ENCODE measurements around the gene RAB8B.

Gene RAB8B

DNA sequence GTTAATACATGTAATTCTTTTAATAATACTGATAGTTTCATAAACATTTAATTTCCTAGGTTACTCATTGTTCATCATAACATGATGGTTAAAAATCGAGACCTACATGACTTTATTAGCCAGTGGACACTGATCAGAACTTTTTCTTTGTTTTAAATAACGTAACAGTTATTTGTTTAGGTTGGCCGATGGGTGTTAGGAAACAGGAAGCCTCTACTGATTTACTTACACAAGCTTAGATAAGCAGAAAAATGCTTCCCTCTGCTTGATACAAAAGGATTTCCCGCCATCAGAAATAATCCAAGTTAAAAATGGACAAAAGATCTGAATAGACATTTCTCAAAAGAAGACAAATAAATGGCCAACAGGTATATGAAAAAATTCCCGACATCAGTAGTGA is 71.4 kb downstream of the RAB8B start:
- no peak for DNase-seq (ENCODE audit: insufficient read length, low spot score)

DNA sequence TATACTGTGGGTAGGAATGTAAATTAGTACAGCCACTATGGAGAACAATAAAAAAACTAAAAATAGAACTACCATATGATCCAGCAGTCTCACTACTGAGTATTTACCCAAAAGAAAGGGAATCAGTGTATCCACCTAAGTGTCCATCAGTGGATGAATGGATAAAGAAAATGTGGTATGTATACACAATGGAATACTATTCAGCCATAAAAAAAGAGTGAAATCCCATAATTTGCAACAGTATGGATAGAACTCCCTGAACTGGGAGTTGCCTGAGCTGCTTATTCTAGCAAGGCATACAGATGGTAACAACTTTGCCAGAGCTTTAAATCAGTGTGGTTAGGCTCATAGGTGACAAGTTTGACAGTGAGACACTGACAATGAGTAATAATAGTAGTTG is 71.9 kb downstream of the RAB8B start:
- no peak for DNase-seq (ENCODE audit: insufficient read length, low spot score)
- FAIRE-seq, result no peak

More for the DNA sequence above, 71.4 kb downstream of the RAB8B start:
- no peak for FAIRE-seq

DNA sequence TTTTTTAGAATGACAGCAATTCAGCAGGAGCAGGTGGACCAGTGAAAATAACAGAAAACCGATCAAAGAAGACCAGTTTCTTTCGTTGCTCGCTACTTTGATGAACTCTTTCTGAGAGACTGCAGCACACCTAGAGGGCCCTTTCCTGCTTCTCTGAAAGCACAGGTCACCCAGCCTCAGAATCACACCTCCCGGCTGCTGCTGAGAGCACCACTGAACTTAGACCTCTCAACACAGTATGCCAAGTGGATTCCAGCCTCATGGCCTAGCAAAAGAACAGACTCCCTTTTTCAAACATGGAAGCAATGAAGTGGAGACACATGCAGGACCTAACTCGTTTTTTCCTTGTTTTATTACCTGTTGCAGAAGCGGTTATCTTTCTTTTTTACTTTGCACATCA is 74.1 kb downstream of the RAB8B start:
- FAIRE-seq (no peak), DNase-seq (ENCODE audit: insufficient read length, low spot score) (no peak)

DNA sequence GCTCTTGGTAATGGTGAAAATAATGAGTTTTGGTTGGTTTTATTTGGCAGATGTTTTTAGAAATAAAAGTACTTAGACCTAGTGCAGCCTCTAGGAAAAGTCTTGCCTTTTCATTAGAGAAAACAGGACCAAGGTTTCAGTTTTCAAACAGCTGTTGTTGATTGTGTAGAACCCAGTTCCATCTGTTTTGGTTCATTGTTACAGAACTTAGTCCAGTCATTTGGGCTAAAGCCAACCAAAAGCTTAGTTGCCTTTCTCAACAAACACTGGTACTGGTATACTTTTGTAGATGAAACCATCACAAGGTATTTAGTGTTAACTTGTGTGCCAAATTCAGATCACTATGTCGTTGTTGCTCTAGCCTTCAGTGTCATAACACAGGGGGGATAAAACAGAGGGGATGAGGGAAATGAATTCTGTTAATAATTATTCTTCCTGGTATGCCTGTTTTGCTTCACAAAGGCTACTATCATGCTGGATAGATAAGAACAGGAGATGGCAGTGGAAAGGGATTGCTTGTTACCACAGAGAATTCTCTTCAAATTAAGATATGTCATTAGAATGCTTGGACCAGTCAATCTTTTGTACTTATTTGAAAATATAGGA is 75.4 kb downstream of the RAB8B start:
- FAIRE-seq (no peak), DNase-seq (ENCODE audit: insufficient read length, low spot score) (no peak)

DNA sequence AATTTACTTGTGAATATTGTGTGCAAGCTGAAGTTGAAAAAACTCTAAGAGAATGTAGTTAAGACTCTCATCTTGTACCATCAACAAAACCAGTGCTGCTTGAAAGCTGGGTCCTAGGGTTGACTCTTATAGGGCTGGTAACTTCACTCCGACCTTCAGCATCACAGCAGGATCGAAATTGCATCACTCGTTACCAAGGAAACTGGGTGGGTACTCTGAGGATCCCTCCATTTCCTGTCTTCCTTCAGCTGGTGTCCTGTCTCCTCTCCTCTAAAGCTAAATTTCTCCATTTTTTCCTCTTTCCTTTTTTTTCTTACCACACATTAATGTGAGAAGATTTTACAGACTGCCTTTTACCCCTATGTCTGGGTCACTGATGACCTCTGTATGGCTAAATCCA is 85.0 kb downstream of the RAB8B start:
- DNase-seq (ENCODE audit: insufficient read length, low spot score) (no peak), FAIRE-seq (no peak)

DNA sequence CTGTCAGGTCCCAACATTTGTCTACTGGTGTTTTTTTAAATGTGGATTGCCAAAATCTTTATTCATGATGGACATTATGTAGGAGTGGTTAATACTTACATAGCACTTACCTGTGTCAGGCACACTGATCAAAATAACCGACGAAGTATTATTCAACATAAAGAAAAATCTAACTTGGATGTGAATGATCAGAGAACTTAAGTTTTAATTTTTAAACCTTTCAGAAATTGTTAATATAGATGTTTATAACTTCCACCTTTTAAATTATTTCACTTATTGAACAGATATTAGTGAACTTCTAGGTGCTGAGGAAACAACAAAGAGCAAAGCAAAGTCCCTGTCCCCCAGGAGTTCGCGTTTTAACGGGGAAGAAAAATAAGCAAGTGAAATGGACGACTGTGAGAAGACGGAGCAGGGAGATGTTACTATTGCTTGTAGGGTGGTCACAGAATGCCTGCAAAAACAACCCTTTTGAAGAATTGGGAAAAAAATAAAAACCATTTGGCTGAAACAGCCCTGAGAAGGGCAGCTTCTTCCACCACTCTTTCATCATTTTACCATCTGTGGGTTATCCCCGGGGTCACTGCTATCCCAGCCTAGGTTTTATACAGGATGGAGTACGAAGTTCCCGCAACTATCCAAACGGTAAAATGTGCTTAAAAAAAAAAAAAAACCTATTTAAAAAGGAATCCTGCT is 87.1 kb downstream of the RAB8B start:
- no peak for FAIRE-seq

DNA sequence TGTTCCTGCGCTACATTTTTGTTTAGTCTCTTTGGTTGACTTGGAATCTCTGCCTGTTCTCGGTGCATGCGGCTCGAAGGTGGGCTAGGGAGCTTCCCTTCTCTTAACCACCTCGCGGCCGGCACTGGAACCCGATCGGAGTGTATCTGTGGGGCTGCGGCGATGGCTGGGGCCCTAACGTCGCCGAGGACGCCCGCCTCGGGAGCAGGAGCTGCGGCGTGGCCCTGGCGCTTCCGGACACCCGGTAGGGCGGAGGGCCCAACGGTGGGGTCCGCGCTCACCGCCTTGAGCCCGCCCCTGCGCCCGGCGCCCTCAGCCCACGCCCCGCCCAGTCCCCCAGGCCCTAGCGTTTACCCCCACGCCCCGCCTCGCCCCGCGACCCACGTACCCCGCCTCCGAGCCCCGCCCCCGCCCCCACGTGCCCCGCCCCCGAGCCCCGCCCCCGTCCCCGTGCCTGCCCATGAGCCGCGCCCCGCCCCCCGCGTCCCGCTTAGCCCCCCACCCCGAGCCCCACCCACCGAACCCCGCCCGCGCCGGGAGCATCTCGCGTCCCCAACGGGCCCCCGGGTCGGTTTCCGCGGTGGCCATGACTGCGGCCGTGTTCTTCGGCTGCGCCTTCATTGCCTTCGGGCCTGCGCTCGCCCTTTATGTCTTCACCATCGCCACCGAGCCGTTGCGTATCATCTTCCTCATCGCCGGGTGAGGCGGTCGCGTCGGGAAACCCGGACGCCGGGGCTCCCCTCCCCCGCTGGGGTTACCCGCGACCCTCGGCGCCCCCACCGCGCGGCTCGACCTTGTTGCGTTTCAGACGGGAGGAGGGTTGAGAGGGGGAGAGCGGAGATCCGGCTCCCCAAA is 87.9 kb downstream of the RAB8B start, which contains the start of gene APH1B:
Gene APH1B (plus strand): TSS at position 568 of the 855 bp plus-strand sequence. CDS start 19 bp downstream, at position 587.
- DNase-seq (ENCODE audit: insufficient read length, low spot score), result peak; percentile 74
- peak; percentile 26 for FAIRE-seq

More for the DNA sequence above, 87.1 kb downstream of the RAB8B start:
- DNase-seq (ENCODE audit: insufficient read length, low spot score), result no peak

DNA sequence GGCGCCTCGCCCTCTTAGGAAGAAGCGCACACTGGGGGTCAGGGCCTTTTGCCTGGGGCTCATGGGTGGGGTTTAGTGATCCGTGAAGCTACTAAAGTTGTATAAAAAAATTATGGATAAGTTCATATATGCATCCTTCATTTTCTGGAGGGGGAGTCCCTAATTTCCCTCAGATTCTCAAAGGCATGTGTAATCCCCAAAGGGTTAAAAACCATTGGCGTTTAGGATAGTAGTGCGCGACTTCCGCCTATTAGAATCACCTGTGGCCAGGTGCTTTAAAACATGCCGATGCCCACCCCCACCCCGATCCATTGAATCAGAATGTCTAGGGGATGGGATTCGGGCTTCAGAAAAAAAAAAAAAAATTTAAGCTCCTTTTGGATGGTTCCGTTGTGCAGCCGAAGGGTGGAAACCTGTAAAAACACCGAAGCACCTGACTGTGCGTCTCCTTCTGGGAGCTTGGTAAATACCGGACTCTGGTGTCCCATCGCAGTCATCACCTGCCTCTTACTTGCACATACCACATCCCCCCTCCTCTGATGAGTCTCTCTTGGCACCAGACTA is 88.6 kb downstream of the RAB8B start:
- no peak for FAIRE-seq

DNA sequence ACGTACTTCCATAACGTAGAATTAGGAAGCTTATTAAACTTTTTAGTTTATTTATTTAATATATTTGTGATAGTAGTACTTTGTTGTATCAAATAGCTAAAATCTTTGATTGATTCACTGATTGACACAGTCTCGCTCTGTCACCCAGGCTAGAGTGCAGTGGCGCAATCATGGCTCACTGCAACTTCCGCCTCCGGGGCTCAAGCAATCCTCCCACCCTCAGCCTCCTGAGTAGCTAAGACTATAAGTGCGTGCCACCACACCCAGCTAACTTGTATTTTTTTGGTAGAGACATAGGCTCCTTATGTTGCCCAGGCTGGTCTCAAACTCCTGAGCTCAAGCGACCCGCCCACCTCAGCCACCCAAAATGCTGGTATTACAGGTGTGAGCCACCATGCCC is 93.7 kb downstream of the RAB8B start:
- FAIRE-seq (no peak), DNase-seq (ENCODE audit: insufficient read length, low spot score) (no peak)

More for the DNA sequence above, 88.6 kb downstream of the RAB8B start:
- DNase-seq (ENCODE audit: insufficient read length, low spot score), result no peak

DNA sequence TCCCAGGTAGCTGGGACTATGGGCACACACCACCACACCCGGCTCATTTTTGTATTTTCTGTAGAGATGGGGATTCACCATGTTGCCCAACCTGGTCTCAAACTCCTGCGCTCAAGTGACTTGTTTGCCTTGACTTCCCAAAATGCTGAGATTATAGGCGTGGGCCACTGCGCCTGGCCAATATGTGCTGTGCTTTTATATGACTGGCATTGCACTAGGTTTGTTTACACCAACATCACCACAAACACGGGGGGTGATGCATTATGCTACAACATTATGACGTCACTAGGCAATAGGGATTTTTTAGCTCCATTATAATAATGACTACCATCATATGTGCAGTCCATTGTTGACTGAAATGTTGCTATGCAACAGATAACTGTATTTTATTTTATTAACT is 94.9 kb downstream of the RAB8B start:
- DNase-seq (ENCODE audit: insufficient read length, low spot score) (no peak), FAIRE-seq (peak; percentile 74)

DNA sequence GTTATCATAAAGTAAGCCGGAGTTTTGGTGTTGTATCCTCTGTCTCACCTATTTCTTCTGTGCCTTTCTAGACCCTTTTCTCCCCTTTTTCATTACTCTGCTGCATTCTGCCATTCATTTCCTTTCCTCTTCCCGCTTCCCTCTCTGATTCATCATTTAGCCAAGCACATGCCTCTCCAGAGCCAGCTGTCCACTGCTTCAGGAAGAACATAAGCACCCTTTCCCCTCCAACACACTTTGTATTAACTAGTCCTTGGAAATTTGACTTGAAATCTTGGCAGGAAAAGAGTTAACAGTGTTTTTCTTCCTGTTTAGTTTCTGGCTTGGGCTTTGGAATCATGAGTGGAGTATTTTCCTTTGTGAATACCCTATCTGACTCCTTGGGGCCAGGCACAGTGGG is 97.7 kb downstream of the RAB8B start:
- FAIRE-seq (no peak), DNase-seq (ENCODE audit: insufficient read length, low spot score) (no peak)

DNA sequence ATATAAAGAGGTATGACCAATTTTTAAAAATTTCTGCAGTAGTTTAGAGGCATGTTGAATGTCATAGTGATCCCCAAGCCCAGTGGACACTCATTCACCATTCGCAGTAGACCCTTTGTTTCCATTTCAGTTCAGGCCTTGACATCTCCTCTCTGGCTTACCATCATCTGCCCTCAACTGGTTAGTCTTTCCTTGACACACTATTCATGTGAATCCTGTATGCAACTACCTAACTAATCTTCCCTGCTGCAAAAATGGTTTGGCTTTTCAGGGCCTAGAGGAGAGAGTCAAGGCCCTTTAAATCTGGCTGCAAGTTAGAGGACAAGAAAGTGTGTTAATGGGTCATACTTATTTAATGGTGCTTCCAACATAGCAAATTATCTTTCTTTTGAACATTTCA is 98.9 kb downstream of the RAB8B start:
- FAIRE-seq, result no peak
- no peak for DNase-seq (ENCODE audit: insufficient read length, low spot score)

DNA sequence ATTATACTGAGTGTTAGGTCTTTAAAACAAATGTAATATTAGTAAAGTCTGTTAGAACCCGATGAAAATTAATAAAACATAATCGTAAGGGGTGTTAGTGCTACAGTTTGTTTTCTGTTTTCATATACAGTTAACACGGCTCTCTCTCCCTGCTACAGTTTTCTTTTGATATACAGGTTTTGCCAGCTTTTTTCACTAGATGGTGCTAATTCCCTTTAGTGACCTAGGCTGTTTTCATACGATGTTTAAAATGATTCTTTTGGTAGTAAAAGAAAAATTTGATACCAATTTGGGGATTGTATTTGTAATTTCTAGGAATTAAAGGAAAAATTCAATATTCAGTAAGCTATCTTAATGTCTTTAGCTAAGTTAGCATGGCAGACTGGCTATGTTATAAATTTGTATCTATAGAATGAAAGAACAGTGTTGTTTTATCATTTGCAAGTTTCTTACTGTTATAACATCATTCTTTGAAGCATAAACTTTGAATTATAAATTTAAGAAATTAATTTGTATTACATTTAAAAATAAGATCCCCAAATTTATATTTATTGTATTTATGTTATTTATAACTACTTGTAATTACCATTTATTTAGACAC is 99.5 kb downstream of the RAB8B start:
- peak; percentile 43 for DNase-seq (ENCODE audit: insufficient read length, low spot score)
- FAIRE-seq, result no peak

DNA sequence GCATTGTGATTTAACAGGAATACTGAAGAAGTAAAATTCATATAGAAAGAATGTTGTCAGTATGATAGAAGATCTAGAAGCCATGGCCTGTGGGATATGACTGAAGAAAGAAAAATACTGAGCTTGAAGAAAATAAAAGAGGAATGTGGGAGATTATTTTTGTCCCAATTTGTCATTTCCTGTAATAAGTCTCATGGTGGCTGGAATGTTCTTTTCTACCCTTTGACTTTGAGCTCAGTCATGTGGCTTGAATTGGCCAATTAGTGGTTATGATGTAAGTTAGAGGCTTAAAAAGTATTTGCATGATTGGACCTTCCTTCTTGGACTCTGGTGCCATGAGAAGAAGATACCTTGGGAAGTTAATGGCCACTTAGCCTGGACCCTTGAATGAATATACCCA is 102.1 kb downstream of the RAB8B start:
- FAIRE-seq (no peak), DNase-seq (ENCODE audit: insufficient read length, low spot score) (no peak)

DNA sequence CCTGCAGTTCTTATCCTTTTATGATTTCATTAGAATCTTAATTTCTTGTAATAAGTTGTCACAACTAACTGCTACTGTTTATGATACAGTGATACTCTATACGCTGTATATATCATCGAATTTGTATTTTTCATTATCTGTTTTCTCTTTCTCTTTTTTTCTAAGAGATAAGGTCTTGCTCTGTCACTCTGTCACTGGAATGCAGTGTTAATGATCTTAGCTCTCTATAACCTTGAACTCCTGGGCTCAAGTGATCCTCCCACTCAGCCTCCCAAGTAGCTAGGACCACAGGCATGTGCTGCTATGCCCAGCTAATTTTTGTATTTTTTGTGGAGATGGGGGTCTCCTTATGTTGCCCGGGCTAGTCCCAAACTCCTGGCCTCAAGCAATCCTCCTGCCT is 102.8 kb downstream of the RAB8B start:
- FAIRE-seq (no peak), DNase-seq (ENCODE audit: insufficient read length, low spot score) (no peak)

DNA sequence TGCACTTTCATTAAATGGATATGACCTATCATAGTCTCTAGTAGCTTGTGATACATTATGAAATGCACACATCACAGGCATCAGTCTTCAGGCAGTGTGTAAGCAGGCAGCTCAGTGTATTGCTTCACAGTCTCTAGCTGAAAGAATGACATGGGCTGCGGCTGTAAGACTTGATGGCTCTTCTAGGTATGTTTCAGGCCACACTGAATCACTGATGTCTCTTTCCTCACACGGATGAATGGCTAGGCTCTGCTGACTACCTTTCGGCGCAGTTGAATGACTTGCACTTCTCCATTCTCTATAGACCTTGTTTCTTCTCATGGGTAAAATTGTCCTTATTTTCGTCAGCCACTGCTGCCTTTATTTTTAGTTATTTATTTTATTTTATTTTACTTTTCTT is 103.4 kb downstream of the RAB8B start:
- FAIRE-seq, result no peak
- no peak for DNase-seq (ENCODE audit: insufficient read length, low spot score)

DNA sequence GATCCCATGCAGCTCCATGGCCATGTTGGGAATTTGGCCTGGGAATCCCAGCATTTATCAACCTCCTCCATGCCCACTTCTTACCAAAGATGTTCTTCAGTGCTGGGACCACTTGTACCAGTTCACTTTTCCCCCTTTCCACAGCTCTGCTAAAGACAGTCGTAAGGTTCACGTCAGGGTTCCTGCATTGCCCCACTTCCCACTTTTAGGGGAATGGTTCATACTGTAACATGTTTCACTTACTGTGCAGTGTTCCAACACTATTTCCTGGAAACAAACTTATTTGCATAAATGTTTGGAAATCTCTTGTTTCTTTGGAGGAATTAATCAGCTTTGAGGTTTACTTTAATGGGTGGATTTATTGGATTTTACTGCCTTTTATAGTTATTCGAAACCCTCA is 105.0 kb downstream of the RAB8B start:
- FAIRE-seq, result no peak

DNA sequence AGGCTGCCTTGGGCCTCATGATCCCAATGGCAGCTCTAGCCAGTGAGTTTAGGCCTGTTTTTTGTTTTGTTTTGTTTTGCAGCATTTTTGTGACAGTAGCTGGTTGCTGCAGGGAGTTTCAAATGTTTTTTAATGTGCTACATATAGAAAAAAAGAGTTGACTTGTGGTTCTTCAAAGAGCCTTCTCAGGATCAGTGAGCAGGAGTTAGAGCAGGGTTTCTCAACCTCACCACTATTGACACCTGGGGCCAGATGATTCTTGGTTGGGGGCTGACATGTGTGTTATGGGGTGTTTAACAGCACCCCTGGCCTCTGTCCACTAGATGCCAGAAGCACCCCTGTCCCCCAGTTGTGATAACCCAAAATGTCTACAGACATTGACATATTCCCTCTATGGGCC is 105.9 kb downstream of the RAB8B start:
- FAIRE-seq, result no peak

More for the DNA sequence above, 105.0 kb downstream of the RAB8B start:
- DNase-seq (ENCODE audit: insufficient read length, low spot score), result no peak

DNA sequence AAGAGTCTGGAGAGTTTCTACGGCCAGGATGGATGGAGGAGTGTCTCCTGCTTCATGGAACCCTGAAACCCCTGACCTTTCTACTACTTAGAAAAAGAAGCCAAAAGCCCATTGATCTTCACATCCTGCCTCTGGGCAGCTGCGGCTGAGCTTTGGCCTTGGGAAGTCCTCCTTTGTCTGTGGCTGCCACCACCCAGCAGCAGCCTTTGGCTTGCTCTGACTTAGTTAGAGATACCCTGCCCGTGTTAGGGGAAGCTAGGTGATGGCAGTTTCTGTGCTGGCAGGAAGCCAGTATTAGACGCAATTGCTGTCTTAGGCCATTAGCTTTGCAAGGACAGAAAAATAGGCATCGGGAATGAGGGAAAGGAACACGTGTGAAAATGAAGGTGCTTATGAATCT is 106.8 kb downstream of the RAB8B start:
- no peak for FAIRE-seq
- no peak for DNase-seq (ENCODE audit: insufficient read length, low spot score)

More for the DNA sequence above, 105.9 kb downstream of the RAB8B start:
- no peak for DNase-seq (ENCODE audit: insufficient read length, low spot score)

DNA sequence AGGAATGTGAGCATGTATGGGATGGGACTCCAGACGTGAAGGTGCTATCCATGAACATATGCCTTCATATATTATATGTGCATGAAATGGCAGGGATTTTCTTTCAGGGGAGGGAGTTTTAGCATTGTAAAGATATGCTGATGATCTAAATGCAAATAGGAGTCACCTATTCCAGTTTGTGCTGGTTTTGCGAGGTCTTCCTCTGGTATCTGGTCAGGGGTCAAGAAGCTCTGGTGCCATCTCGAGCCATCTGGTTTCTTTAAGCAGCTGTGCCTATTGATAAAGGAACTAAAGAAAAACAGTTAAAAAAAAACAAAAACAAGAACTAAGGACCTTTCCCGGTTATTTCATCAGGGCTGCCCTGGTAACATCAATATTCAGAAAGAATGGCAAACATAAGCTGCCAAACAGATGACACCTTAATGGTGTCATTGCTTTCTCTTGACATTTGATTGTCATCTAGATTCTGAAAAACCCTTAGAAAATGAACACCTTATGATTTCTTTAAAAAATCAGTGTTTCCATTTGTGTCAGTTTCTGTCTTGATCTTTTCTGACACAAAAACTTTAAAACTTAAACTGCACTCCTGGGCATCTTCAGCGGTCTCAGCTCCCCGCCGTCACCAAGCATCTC is 110.7 kb downstream of the RAB8B start:
- DNase-seq (ENCODE audit: insufficient read length, low spot score), result no peak
- FAIRE-seq, result no peak
